GM21423 (cell line): Measurements from ENCODE around the gene NRBF2.
A peak's percentile ranks its signal among the peaks of the same experiment; 100 is the strongest.

ENCODE experiments used
- ATAC-seq: cut with Tn5 transposase; IDR thresholded peaks from one replicate; pipeline ENCODE4 v1.9.1; 2021; ENCODE audit warnings: mild to moderate bottlenecking, moderate library complexity; ENCODE audit not compliant: unreplicated experiment

Gene NRBF2

DNA sequence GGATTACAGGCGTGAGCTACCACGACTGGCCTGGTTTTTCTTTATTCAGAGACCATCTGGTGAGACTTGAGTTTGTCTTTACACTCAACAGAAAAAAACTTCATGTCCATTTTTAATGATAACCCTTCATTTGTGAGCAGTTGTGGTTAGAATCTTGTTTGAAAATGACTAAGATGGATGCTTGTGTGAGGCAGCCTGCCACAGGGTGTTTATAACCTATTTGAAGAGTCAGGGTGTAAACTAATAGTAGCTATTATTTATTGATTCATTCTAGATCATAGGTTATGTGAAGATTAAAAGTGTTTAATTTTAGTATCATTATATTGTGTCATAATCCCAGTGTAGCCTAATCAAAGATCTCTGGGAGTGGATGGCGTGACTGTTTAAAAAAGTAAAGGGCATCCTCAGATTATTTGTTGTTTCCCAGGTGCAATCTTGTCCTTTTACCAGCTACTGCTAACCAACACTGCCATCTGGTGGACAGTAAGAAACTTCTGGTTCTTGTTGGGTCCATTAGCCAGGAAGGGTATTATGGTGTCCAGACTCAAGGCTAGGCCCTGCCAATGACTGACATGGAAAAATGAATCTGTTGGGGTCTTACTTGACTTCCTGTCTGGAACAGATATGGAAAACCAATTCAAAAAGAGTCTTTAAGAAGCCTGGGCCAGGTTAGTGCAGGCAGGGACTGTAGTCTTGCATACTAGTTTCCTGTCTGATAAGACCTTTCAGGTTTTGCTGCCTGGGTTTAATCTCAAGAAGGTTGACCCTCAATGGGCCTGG, 24.9 kb downstream of the NRBF2 start:
- peak; percentile 70 for ATAC-seq

DNA sequence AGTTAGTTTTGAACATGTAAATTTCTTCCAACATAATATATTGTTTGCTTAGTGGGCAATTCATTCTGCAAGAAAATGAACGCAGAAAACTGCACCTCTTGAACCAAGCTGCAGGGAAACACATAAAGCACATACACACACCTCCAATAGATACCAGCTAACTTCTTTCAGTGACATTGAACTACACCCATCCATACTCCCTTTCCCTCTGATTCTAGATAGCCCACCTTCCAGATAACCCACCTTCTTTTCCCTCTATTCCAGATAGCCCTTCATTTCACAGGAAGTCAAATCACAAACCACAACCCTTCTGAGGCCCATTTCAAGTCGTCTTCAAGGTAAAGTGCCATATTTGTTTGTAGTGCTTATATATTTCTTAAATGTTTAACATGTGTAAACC, 28.5 kb downstream of the NRBF2 start:
- no peak for ATAC-seq

DNA sequence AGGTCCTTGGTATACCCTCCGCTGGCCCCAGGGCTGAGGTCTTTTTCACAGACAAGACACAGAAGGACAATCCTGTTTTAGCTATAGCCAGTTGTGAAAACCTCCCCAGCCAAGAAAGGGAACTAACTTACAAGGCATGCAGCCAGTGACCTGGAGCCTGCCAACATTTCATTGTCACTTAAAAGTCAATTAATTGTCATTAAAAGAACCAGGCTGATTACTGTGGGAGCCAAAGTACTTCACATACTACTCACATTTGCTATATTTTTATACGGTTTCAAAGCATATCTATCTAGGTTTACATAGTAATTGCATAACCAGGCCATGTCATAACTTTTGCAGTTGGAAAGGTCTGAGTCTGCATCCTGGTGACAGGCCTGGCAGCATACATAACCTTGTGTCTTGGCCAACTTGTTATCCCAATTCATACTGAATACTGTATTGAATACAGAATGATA, 31.1 kb downstream of the NRBF2 start:
- no peak for ATAC-seq

DNA sequence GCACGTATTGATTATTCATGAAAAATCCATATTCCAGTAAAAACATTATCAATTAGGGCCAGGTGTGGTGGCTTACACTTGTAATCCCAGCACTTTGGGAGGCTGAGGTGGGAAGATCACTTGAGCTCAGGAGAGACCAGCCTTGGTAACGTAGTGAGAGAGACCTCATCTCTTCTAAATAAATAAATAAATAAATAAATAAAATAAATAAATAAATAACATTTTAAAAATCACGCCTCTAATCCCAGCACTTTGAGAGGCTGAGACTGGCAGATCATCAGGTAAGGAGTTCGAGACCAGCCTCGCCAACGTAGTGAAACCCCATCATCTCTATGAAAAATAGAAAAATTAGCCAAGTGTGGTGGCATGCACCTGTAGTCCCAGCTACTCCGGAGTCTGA, 32.1 kb downstream of the NRBF2 start:
- ATAC-seq, result no peak

DNA sequence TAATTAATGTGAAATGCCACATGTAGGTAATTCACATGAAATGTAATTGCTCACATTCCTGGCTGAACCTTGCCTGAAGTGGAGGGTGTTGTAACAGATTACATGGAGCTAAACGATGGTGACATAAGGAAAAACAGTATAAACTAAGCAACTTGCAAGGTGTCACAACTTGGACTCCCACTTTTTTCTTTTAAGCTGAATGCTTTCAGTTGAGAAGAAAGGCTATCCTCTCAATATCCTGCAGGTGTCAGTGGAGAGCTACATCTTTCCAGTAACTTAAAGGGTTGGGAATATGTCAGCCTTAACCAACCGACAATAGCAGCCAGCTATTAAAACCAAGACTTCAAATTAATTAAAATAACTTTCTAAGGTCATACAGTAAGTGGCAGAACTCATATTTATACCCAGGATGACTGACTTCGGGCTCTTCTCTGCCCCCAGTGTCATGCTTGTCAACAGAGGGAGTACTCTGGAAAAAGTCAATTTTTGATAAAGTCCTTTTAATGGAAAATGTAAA, 33.7 kb downstream of the NRBF2 start:
- peak; percentile 50 for ATAC-seq

DNA sequence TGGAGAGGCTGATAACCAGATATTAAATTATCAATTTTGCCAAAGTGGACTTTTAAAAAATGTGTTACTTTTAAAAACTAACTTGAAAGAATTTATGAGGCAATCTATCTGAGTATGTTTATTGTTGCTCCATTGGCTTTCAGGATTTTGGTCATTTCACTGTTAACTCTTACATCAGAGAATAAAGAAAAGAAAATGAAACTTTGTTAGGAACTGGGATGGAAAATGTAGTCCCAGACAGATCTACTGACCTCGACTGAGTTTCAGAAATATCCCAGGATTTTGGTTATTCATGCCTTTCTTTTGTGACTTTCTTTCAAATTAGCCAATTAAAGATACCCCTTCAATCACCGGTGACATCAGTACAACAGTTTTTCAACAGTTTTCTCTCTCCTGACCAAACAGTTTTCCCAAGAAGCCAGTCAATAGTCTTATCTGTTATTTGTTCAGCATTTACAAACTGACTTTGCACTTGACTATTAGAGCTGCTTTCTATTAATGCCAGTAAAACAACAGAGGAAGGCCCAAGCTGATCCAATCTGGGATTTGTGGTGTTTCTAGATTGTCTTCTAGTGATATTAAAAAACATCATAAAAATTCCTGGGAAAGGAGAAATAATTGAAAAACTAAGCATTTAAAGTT, 35.8 kb downstream of the NRBF2 start:
- ATAC-seq, result no peak

DNA sequence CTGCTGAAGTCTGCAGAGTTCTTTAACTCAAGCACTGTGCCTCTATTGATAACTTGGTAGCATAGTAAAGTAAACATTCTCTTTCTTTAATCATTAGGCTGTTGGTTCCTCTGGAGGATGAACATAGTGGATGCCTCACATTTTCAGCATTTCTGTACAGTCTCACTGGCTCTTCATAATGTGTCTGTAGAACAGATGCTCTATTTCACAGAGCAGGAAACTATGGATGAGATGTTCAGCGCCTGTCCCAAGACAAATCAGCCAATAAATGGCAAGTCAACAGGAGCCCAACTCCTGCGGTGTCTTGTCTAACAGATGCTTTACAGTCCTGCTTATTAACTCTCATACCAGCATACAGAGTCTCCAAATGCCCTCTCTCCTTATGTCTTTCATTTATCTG, 36.5 kb downstream of the NRBF2 start:
- ATAC-seq, result no peak

DNA sequence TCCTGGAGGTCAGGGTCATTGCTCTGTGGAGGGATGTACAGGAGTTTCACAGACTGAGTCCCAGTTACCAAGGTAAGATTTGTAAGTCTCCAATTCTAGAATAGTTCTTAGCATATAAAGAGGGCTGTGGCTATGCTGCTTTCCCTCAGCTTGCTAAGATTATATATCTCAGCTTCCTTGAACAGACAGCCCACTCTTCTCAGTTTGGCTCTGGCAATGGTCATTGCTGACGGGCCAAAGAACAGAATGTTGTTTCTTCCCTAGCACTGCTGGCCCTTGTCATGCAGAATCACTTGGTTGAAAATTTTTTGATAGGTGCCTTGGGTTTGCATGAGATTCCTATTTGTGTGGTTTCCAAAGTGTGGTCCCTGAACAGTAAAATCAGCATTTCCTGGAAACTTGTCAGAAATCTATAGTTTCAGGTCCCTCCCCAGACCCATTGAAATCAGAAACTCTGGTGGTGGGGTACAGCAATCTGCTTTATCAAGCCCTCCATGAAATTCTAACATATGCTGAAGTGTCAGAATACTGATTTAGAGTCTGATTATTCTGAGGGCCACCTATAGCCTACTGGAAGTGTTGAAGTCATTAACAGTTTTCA, 38.2 kb downstream of the NRBF2 start:
- no peak for ATAC-seq

DNA sequence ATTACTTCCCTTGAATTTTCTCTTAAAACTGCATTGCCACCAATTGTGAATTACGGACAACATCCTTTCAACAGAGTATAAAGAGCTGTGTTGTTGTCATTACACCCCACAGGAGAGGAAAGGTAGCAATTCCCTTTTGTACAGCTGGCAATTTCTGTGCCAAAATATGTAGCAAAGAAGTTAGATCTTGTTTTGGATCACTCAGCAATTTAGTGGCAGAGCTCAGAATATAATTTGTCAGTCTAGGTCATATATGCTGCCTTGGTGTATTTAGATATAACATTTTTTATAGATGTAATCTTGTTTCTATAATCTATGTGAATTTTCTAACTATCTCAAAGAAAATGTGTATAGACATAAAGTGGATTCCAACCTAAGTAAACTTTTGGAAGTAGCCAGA, 38.8 kb downstream of the NRBF2 start:
- ATAC-seq, result no peak

DNA sequence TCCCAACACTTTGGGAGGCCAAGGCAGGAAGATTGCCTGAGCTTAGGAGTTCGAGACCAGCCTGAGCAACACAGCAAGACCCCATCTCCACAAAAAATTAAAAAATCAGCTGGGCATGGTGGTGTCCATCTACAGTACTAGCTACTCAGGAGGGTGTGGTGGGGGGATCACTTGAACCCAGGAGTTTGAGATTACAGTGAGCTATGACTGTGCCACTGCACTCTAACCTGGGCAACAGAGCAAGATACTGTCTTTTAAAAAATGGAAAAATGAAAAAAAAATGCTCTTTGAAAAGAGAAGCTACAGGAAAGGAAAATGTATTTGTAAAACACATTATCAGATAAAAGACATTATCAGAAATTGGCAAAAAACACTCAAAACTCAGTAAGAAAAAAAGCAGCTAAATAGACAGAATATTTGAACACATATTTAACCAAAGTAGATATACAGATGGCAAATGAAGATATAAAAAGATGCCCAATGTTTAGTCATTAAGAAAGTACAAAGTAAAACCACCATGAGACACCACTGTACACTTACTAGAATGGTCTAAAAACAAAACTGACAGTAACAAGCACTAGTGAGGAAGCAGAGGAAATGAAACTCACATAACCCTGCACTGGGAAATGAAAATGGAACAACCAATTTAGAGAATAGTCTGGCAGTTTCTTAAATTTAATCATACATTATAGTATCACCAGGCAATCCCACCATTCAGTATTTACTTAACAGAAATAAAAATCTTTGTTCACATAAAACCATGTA, 40.5 kb downstream of the NRBF2 start:
- ATAC-seq, result peak; percentile 99

DNA sequence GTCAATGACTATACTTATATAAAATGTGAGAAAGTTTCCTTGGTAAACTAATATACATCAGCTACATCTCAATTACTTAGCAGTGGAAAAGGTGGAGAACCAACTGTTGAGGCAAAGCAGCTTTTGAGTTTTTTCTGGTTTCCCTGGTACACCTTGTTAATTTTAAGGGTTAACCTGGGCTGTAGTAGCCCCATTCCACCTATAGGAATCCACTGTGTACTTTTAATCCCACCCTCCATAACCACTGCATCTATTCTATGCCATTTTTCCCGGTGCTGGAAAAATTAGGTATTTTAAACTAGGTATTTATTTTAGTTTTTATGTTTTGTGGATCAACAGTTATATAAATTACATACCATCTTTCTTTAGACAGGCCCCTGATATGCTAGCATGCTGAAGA, 42.4 kb downstream of the NRBF2 start:
- no peak for ATAC-seq

DNA sequence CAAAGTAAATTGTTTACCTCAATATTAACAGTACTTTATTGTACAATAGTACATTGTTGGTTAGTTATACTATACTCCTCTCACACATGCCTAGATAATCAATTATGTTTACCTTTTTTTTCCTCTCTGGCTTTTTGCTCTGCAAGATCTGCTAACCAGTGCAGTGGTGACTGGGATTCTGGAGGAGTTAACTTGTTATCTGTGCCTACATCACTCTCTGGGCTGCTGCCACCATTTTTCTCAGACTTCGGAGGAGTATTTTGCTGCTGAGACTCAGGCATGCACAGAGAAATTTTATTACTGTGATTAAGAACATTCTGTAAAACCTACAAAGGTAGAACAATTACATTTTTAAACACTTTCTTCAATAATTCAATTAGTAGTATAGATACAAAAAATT, 59.7 kb downstream of the NRBF2 start:
- ATAC-seq, result no peak

DNA sequence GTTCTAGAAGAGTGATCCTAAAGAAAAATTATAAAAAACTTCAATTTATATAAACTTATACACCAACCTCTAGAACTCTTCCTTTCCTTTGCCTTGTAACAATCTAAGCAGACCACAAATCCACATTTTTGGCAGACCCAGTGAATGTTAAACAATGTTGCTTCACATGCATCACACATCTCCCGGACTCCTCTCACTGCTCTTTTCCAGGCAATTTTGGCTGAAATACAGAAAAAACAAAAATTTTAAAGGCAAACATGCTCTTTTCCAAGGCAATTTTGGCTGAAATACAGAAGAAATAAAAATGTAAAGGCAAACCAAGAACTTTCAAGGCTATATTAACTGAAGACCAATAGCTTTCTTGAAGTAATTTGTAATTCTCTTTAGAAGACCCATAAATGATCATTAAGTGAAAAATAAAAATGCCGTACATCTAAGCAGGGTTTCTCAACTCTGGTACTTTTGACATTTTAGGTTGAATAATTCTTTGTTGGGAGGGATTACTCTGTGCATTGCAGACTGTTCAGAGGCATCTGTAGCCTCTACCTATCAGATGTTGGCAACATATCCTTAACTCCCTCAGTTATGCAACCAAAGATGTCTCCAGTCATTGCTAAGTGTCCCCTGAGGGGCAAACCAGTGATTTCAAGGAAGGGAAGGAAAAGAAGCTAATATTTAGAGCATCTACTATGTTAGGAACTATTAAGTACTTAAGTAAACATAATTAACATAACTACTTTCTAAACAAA, 64.4 kb downstream of the NRBF2 start:
- ATAC-seq, result no peak

DNA sequence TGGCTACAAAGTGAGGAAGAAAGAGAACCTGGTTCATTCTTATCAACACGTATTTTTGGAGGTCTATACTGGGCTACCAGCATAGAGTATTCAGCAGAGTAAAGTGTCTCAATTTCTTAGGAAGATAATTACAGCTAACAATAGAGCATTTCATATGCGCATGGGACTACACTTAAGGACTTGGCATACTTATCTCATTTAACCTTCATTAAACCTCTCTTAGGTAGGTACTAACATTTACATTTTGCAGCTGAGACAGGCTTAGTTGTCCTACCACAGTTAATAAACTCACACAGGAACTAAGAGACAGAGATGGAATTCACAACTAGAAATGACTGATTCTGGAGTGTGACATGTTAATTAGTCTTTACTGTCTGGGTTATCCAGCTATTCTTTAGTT, 66.6 kb downstream of the NRBF2 start:
- ATAC-seq, result no peak

DNA sequence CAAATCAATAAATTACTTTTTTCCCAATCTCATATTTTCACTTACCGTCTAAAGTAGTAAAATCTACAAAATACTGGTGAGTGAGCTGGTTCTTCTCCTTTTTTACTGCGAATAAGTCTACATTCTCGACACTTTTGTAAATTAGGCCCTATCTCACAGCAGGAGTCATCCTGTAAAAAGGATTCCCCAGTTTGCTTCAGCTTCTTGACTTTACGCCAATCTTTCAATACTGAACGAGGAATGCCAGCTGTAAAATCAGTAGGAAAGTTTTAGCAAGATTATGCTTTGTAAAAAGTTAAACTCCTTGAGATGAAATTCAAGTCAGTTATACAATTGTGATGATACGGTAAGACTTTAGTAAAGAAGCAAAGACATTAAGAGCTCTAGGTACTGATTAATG, 67.3 kb downstream of the NRBF2 start:
- no peak for ATAC-seq

DNA sequence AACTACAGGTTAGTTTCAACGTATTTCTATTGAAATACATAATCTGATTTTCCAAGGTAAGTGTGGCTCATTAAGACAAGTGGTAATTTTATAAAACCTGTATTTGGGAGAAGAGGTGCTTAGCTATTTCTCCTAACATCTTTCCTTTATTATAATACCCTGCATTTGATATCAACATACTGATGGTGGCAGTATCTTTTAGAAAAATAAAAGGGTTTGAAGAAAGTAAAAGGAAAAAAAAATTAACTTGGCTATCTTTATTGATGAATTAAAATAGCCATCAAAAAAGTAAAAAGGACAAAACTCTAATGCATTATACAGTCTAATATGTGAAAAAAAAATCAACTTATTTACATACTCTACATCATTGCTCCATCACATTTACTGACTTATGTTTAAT, 68.0 kb downstream of the NRBF2 start:
- ATAC-seq, result no peak
